SIG-M5 treated with dmso at 0.1 percent for 504 hours (cell line): ENCODE results near the gene TRAF2.
A peak's percentile ranks its signal among the peaks of the same experiment; 100 is the strongest.
"Not testable (repeated sequence)": the region's sequence is repeated elsewhere in the genome, so short reads cannot be mapped to it uniquely, and the experiment has no call there.

ENCODE experiments used
- DNase-seq: peaks from one replicate; lab custom pipeline; 2025; ENCODE audit not compliant: unreplicated experiment; lab: John Stamatoyannopoulos, UW

Gene TRAF2

GRCh38 chr9:136885950-136886578, at the start of gene TRAF2:
TSS of gene TRAF2 (plus strand) at chr9:136886516. CDS start at chr9:136898741, 12,225 bp downstream.
- DNase-seq, result peak; percentile 95

- DNase-seq, result no peak
Measured at GRCh38 chr9:136837146-136837855, 49.0 kb upstream of the TRAF2 start.

- not testable (repeated sequence) for DNase-seq
Measured at GRCh38 chr9:136837856-136838277, 48.4 kb upstream of the TRAF2 start.

- DNase-seq, result no peak
Measured at GRCh38 chr9:136838314-136839228, 47.7 kb upstream of the TRAF2 start.

GRCh38 chr9:136839229-136840139, 46.8 kb upstream of the TRAF2 start:
- DNase-seq, result no peak

- no peak for DNase-seq
Measured at GRCh38 chr9:136840140-136840876, 46.0 kb upstream of the TRAF2 start.

- peak; percentile 18 for DNase-seq
Measured at GRCh38 chr9:136840877-136841645, 45.3 kb upstream of the TRAF2 start.

GRCh38 chr9:136841646-136842379, 44.5 kb upstream of the TRAF2 start:
- not testable (repeated sequence) for DNase-seq

- DNase-seq, result peak; percentile 53
Measured at GRCh38 chr9:136842380-136842948, 43.9 kb upstream of the TRAF2 start, which contains the start of gene AJM1. TSS of gene AJM1 (plus strand) at chr9:136842478. CDS start at chr9:136844415, 1,937 bp downstream.

GRCh38 chr9:136843159-136843800, 43.0 kb upstream of the TRAF2 start:
- not testable (repeated sequence) for DNase-seq

- not testable (repeated sequence) for DNase-seq
Measured at GRCh38 chr9:136843801-136844740, 42.2 kb upstream of the TRAF2 start.

- no peak for DNase-seq
Measured at GRCh38 chr9:136844761-136845464, 41.4 kb upstream of the TRAF2 start.

- no peak for DNase-seq
Measured at GRCh38 chr9:136845465-136846260, 40.7 kb upstream of the TRAF2 start.

- DNase-seq, result no peak
Measured at GRCh38 chr9:136846376-136847087, 39.8 kb upstream of the TRAF2 start.
